Measurements from ENCODE around the gene SYNPO2.

SYNPO2 gene

DNA sequence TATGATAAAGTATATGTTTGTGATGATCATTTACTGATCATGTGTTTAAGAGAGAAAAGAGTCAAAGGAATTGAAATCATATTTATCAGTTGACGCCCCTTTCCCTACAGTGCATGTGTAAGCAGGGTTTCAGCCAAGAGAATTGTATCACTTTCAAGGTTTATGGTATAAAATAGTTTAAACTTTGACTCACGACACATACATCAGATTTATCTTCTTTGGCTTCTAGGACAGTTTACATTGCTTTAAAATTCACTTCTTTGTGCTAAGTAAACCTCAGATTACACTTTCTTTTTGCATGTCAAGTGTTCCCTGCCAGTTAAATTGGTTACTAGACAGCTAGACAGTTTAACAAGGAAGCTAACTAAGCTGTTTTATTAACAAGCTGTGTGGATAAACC lies 160.7 kb downstream of the SYNPO2 start:
- Histone ChIP-seq H3K4me3 (ENCODE audit: severe bottlenecking) (no peak overlapping the region), H3K27ac (ENCODE audit: poor library complexity, severe bottlenecking) (no peak overlapping the region), H3K36me3 (ENCODE audit: low read depth) (no peaks in the 10 kb centered on the region), H3K9me3 (ENCODE audit: severe bottlenecking) (no peaks in the 10 kb centered on the region), H3K4me1 (ENCODE audit: insufficient read depth, poor library complexity, severe bottlenecking) (no peaks in the 10 kb centered on the region), H3K27me3 (ENCODE audit: insufficient read depth, poor library complexity, severe bottlenecking) (no peaks in the 10 kb centered on the region)
- DNase-seq (ENCODE audit: low spot score) = no peak
- TF ChIP-seq, protein P1, sequence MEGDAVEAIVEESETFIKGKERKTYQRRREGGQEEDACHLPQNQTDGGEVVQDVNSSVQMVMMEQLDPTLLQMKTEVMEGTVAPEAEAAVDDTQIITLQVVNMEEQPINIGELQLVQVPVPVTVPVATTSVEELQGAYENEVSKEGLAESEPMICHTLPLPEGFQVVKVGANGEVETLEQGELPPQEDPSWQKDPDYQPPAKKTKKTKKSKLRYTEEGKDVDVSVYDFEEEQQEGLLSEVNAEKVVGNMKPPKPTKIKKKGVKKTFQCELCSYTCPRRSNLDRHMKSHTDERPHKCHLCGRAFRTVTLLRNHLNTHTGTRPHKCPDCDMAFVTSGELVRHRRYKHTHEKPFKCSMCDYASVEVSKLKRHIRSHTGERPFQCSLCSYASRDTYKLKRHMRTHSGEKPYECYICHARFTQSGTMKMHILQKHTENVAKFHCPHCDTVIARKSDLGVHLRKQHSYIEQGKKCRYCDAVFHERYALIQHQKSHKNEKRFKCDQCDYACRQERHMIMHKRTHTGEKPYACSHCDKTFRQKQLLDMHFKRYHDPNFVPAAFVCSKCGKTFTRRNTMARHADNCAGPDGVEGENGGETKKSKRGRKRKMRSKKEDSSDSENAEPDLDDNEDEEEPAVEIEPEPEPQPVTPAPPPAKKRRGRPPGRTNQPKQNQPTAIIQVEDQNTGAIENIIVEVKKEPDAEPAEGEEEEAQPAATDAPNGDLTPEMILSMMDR (IDR thresholded peaks at IDR 0.05; ENCODE audit: poor library complexity, severe bottlenecking) = no peak
- ATAC-seq (ENCODE audit: low read depth) = no peak

DNA sequence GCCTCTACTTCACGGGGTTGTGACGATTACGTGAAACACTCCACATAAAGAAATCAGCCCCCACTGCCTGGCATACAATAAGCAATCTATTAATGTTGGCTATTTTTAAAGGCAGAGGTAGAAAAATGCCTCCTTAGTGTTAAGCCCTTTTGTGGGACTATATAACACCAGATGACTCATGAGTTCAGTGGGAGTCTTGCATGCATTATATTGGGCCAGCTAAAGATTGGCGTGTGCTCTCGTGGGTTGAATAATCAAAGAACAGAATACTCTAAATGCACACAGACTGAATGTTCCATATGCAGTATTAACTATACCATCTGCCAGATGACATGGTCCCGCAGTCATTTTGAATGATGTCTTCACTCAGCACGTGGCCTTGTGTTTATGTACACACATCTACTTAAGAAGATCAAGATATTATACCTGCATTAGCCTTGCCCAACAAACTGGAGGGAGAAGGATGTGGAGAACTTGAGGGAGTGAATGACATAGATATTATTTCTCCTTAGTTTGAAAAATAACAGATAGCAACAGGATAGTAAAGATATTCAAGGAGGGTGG lies 162.0 kb downstream of the SYNPO2 start:
- Histone ChIP-seq H3K36me3 (ENCODE audit: low read depth) (no peaks in the 10 kb centered on the region), H3K27ac (ENCODE audit: poor library complexity, severe bottlenecking) (no peak overlapping the region), H3K9me3 (ENCODE audit: severe bottlenecking) (no peaks in the 10 kb centered on the region), H3K4me3 (ENCODE audit: severe bottlenecking) (no peak overlapping the region), H3K27me3 (ENCODE audit: insufficient read depth, poor library complexity, severe bottlenecking) (no peaks in the 10 kb centered on the region), H3K4me1 (ENCODE audit: insufficient read depth, poor library complexity, severe bottlenecking) (no peaks in the 10 kb centered on the region)
- TF ChIP-seq, protein P1 (IDR thresholded peaks at IDR 0.05; ENCODE audit: poor library complexity, severe bottlenecking) = no peak
- DNase-seq (ENCODE audit: low spot score) (no peak), ATAC-seq (ENCODE audit: low read depth) (no peak)

DNA sequence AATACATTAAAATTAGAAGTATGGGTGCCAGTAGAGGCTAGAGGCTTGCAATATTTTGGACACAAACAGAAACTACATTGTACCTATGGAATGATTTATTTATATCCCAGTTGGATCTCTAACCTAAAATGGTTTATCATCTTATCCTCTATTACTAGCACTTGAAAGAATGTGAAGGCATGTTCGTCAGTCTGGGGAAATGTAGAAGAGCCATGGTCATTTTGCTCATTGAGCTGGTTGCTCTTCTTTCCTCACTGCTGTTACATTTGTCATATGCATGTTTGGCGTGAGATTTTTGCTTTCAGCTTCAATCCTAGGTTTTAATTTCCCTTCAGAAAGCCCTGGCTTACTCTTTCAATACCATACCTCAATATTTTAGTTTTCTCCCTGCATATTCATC lies 164.6 kb downstream of the SYNPO2 start:
- no peaks in the 10 kb centered on the region for H3K36me3 ChIP-seq (ENCODE audit: low read depth)
- H3K4me1 ChIP-seq (ENCODE audit: insufficient read depth, poor library complexity, severe bottlenecking) = no peaks in the 10 kb centered on the region
- H3K27ac ChIP-seq (ENCODE audit: poor library complexity, severe bottlenecking) = no peak overlapping the region
- H3K27me3 ChIP-seq (ENCODE audit: insufficient read depth, poor library complexity, severe bottlenecking) = no peaks in the 10 kb centered on the region
- H3K4me3 ChIP-seq (ENCODE audit: severe bottlenecking) = no peak overlapping the region
- no peak for ATAC-seq (ENCODE audit: low read depth)
- TF ChIP-seq, protein P1 (IDR thresholded peaks at IDR 0.05; ENCODE audit: poor library complexity, severe bottlenecking) = no peak
- no peak for DNase-seq (ENCODE audit: low spot score)
- no peaks in the 10 kb centered on the region for H3K9me3 ChIP-seq (ENCODE audit: severe bottlenecking)

DNA sequence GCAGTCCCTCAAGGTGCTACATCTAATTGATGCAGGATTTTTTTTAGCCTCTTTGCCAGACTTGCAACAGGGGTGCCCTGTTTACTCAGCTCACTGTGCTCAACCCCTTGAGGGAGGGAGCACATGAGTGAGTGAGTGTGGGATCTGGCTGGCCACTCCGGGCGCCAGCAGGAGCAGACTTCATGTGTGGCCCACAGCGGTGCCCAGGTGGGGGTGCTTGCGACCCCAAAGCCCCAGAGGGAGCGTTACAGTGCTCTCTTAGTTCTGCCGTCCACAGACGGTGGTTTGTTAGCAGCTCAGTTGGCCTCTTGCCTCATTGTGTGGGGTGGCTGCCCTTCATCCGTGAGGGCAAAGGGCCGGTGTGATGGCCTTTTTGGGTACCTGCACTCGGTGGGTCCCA lies 165.3 kb downstream of the SYNPO2 start:
- no peaks in the 10 kb centered on the region for H3K27me3 ChIP-seq (ENCODE audit: insufficient read depth, poor library complexity, severe bottlenecking)
- H3K27ac ChIP-seq (ENCODE audit: poor library complexity, severe bottlenecking) = no peak overlapping the region
- DNase-seq (ENCODE audit: low spot score) = no peak
- no peak for ATAC-seq (ENCODE audit: low read depth)
- H3K4me3 ChIP-seq (ENCODE audit: severe bottlenecking) = no peak overlapping the region
- no peaks in the 10 kb centered on the region for H3K9me3 ChIP-seq (ENCODE audit: severe bottlenecking)
- TF ChIP-seq, protein P1 (IDR thresholded peaks at IDR 0.05; ENCODE audit: poor library complexity, severe bottlenecking) = no peak
- H3K36me3 ChIP-seq (ENCODE audit: low read depth) = no peaks in the 10 kb centered on the region
- no peaks in the 10 kb centered on the region for H3K4me1 ChIP-seq (ENCODE audit: insufficient read depth, poor library complexity, severe bottlenecking)

DNA sequence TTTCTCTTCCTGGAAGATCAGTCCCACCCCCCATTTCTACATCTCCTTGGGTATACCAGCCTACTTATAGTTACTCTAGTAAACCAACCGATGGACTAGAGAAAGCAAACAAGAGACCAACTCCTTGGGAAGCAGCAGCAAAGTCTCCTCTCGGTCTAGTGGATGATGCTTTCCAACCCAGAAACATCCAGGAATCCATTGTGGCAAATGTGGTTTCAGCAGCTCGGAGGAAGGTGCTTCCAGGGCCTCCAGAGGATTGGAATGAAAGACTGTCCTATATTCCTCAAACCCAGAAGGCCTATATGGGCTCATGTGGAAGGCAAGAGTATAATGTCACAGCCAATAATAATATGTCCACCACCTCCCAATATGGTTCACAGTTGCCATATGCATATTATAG lies 168.8 kb downstream of the SYNPO2 start:
- TF ChIP-seq, protein P1 (IDR thresholded peaks at IDR 0.05; ENCODE audit: poor library complexity, severe bottlenecking) = no peak
- H3K27me3 ChIP-seq (ENCODE audit: insufficient read depth, poor library complexity, severe bottlenecking) = no peaks in the 10 kb centered on the region
- no peaks in the 10 kb centered on the region for H3K9me3 ChIP-seq (ENCODE audit: severe bottlenecking)
- H3K4me1 ChIP-seq (ENCODE audit: insufficient read depth, poor library complexity, severe bottlenecking) = no peaks in the 10 kb centered on the region
- no peak overlapping the region for H3K4me3 ChIP-seq (ENCODE audit: severe bottlenecking)
- ATAC-seq (ENCODE audit: low read depth) = no peak
- no peaks in the 10 kb centered on the region for H3K36me3 ChIP-seq (ENCODE audit: low read depth)
- no peak overlapping the region for H3K27ac ChIP-seq (ENCODE audit: poor library complexity, severe bottlenecking)
- DNase-seq (ENCODE audit: low spot score) = no peak
